Memory B cell (primary cell): ENCODE results near the gene FAM156B.
A peak's percentile ranks its signal among the peaks of the same experiment; 100 is the strongest.
"Not testable (repeated sequence)": the region's sequence is repeated elsewhere in the genome, so short reads cannot be mapped to it uniquely, and the experiment has no call there.

Source experiments
- ATAC-seq: fragments of 150-1000 bp; cut with Tn5 transposase; 2 replicates; pipeline ENCODE4 v1.10.0; 2021; ENCODE audit warnings: low read depth, mild to moderate bottlenecking, moderate library complexity
- DNase-seq, 2 donors: peaks; one replicate each; pipeline ENCODE4 v3.0.0; 2022; ENCODE audit warnings: low spot score in 2 of 2
- H3K27ac Mint-ChIP-seq: one replicate; pipeline ENCODE4 v1.8.0; 2022; ENCODE audit warnings: mild to moderate bottlenecking, moderate library complexity, mixed read lengths
- H3K27me3 Mint-ChIP-seq: one replicate; pipeline ENCODE4 v1.8.0; 2022; ENCODE audit warnings: mixed read lengths
- H3K36me3 Mint-ChIP-seq: one replicate; pipeline ENCODE4 v1.8.0; 2022; ENCODE audit warnings: mild to moderate bottlenecking, mixed read lengths
- H3K4me1 Mint-ChIP-seq: one replicate; pipeline ENCODE4 v1.8.0; 2022; ENCODE audit warnings: mixed read lengths
- H3K4me3 Mint-ChIP-seq: one replicate; pipeline ENCODE4 v1.8.0; 2022; ENCODE audit warnings: mild to moderate bottlenecking, moderate library complexity, mixed read lengths
- H3K9me3 Mint-ChIP-seq: one replicate; pipeline ENCODE4 v1.8.0; 2022; ENCODE audit warnings: mixed read lengths

The FAM156B gene

DNA sequence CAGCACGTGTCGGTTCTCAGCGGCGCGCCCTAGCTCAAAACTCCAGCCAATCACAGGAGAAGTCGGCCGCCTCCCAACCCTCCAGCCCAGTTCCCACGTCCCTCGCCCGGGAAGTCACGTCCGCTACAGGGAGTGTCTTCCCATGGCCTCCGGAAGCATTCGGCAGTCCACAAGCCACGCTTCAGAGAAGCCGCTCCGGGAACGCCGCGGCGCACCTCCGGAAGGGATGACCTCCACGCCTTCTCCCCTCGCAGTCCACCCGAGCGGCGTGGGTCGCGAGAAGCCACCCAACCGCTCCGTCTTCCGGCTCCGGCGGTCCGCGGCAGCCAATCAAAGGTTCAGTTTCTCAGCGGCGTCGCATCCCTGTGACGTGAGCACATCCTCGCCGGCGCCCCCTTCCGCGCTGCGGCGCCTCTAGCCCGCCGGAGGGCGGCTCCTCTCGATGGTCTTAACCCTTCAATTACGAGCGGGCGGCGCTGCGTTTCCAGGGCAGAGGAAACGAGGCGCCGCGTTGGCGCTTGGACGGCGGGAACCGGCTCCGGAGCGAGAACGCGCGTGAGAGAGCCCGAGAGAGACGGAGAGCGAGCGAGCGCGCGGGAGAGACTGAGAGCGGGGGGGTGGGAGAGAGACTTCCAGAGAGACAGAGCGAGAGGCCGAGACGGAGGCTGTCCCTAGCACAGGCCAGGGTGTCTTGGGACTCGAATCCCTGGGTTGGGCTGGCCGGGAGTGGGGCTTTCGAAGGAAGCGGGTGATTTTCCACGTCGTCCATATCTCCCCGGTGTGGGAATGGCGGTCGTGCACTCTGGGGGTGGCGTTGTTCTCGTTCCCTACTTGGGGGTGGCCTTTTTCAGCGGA is at the start of gene FAM156B:
FAM156B (plus strand) TSS at position 476 of the 855 bp plus-strand sequence. CDS start 9,896 bp downstream, outside the sequence.
- DNase-seq, H3K9me3 Mint-ChIP-seq, H3K4me3 Mint-ChIP-seq, H3K36me3 Mint-ChIP-seq, H3K27me3 Mint-ChIP-seq, H3K4me1 Mint-ChIP-seq, H3K27ac Mint-ChIP-seq: not testable (repeated sequence)
- ATAC-seq: peak; percentile 88

- peaks cover 9% of the 10 kb centered on the region for H3K27me3 Mint-ChIP-seq
- no peak overlapping the region for H3K27ac Mint-ChIP-seq
- no peak overlapping the region for H3K4me3 Mint-ChIP-seq
- DNase-seq (no peak), ATAC-seq (no peak)
- no peaks in the 10 kb centered on the region for H3K36me3 Mint-ChIP-seq
- H3K9me3 Mint-ChIP-seq: no peaks in the 10 kb centered on the region
- peaks cover 7% of the 10 kb centered on the region for H3K4me1 Mint-ChIP-seq
These were observed 44.8 kb upstream of the FAM156B start for GRCh38 chrX:52852110-52852860.

- ATAC-seq, H3K36me3 Mint-ChIP-seq, H3K4me1 Mint-ChIP-seq, H3K9me3 Mint-ChIP-seq, H3K27me3 Mint-ChIP-seq, H3K4me3 Mint-ChIP-seq, DNase-seq, H3K27ac Mint-ChIP-seq: not testable (repeated sequence)
These were observed 40.1 kb upstream of the FAM156B start for GRCh38 chrX:52856991-52857525.

- H3K4me3 Mint-ChIP-seq: no peak overlapping the region
- no peaks in the 10 kb centered on the region for H3K4me1 Mint-ChIP-seq
- ATAC-seq (no peak), DNase-seq (no peak)
- no peaks in the 10 kb centered on the region for H3K9me3 Mint-ChIP-seq
- peaks cover 3% of the 10 kb centered on the region for H3K27me3 Mint-ChIP-seq
- no peaks in the 10 kb centered on the region for H3K36me3 Mint-ChIP-seq
- no peak overlapping the region for H3K27ac Mint-ChIP-seq
These were observed 31.7 kb upstream of the FAM156B start for GRCh38 chrX:52865343-52865998.

- DNase-seq (no peak), ATAC-seq (no peak)
- Mint-ChIP-seq H3K4me1 (no peaks in the 10 kb centered on the region), H3K27ac (no peak within 1 kb of the TSS), H3K27me3 (peaks cover 3% of the 10 kb centered on the region), H3K36me3 (no peaks in the 10 kb centered on the region), H3K4me3 (no peak within 1 kb of the TSS), H3K9me3 (no peaks in the 10 kb centered on the region)
These were observed 29.4 kb upstream of the FAM156B start, which contains the start of gene XAGE3 for GRCh38 chrX:52867610-52868348. Gene XAGE3 (minus strand): TSS chrX:52868083. CDS start chrX:52867133, 950 bp downstream.

DNA sequence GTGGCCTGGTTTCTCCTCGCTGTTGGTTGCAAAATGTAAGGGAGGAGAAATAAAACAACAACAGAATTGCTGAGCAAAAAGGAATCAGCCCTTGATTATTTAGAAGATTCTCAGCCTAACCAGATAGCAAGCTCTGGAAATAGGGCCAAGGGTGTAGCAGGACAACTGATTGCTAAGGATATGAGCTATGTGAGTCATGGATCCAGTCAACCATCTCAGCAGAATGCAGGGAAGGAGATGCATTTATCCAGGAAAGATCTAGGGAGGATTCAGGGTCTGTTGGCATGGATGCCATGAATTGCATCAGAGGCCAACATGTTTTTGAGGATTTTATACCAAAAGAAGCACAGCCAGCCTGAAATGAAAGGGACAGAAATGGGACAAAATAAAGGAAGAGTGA is 27.1 kb upstream of the FAM156B start:
- no peaks in the 10 kb centered on the region for H3K36me3 Mint-ChIP-seq
- no peaks in the 10 kb centered on the region for H3K9me3 Mint-ChIP-seq
- no peak overlapping the region for H3K27ac Mint-ChIP-seq
- no peak overlapping the region for H3K4me3 Mint-ChIP-seq
- no peaks in the 10 kb centered on the region for H3K4me1 Mint-ChIP-seq
- no peak for DNase-seq
- no peak for ATAC-seq
- H3K27me3 Mint-ChIP-seq: peaks cover 5% of the 10 kb centered on the region

- H3K4me1 Mint-ChIP-seq, H3K9me3 Mint-ChIP-seq, H3K4me3 Mint-ChIP-seq, DNase-seq, H3K27me3 Mint-ChIP-seq, H3K36me3 Mint-ChIP-seq, H3K27ac Mint-ChIP-seq, ATAC-seq: not testable (repeated sequence)
These were observed 23.3 kb upstream of the FAM156B start for GRCh38 chrX:52873825-52874224.

GRCh38 chrX:52874661-52875060 is 22.5 kb upstream of the FAM156B start:
- DNase-seq (no peak), ATAC-seq (no peak)
- Mint-ChIP-seq H3K4me3 (no peak overlapping the region), H3K27ac (no peak overlapping the region), H3K27me3 (peaks cover 8% of the 10 kb centered on the region), H3K9me3 (no peaks in the 10 kb centered on the region), H3K4me1 (no peaks in the 10 kb centered on the region), H3K36me3 (no peaks in the 10 kb centered on the region)

DNA sequence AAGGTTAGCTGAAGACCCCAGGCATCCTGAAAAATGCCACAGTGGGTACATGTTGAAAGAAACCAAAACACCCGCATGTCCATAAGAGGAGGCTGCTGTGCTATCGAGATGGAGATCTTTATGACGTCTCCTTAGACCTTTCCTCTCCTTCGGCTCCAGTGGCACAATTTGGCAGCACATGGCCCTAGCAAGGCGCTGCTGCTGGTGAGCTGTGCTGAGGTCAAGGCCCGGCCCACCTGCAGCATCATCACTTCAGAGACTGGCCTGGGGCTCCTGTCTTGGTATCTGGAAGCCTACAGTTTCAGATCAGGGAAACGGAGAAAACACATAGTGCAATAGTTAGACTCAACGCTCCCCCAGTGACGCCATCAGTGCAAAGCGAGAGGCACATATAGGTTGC is 21.7 kb upstream of the FAM156B start:
- not testable (repeated sequence) for H3K4me3 Mint-ChIP-seq, H3K9me3 Mint-ChIP-seq, H3K27me3 Mint-ChIP-seq, H3K36me3 Mint-ChIP-seq, DNase-seq, H3K4me1 Mint-ChIP-seq, H3K27ac Mint-ChIP-seq, ATAC-seq

DNA sequence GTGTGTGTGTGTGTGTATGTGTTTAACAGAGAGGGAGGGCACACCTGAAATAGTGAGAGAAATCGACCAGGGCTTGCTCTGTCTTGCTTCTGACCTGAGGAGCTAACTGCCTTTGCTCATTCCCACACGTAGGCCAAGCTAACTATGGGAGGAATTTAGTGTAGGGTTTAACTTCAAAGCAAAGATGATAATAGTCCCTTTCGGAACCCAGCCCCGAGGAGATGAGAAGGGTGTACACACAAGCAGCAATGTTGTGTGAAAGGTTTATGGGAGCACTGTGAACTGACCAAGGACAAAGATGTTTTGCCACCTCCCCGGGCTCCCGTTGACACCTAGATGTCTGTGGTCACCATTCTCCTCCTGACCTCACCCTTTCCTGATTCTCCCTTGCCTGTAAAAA is 20.7 kb upstream of the FAM156B start:
- ATAC-seq: not testable (repeated sequence)

DNA sequence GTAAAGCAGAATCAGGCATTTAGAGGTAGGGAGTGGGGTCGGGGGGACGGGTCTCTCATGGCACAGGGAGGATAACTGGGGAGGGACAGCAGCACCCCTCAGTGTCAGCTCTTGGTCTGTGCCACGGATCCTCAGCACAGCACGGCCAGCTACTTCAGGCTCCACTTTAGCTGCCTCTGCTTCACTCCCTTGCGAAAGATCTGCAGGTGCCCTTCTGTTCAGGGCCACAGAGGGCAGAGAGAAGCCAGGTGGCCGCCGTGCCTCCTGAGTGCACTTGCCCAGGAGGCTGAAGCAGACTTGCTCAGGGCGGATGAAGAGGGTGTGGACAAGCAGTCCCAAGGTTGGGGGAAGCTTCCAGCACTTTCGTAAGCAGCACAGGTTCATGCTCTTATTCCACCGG is 9.7 kb upstream of the FAM156B start:
- H3K27me3 Mint-ChIP-seq, H3K27ac Mint-ChIP-seq, H3K36me3 Mint-ChIP-seq, ATAC-seq, H3K9me3 Mint-ChIP-seq, H3K4me1 Mint-ChIP-seq, DNase-seq, H3K4me3 Mint-ChIP-seq: not testable (repeated sequence)

More for the DNA sequence above, 20.7 kb upstream of the FAM156B start:
- not testable (repeated sequence) for H3K4me3 Mint-ChIP-seq, DNase-seq, H3K9me3 Mint-ChIP-seq, H3K36me3 Mint-ChIP-seq, H3K4me1 Mint-ChIP-seq, H3K27me3 Mint-ChIP-seq, H3K27ac Mint-ChIP-seq

- not testable (repeated sequence) for DNase-seq, H3K27ac Mint-ChIP-seq, H3K9me3 Mint-ChIP-seq, H3K4me3 Mint-ChIP-seq, H3K36me3 Mint-ChIP-seq, ATAC-seq, H3K4me1 Mint-ChIP-seq, H3K27me3 Mint-ChIP-seq
These were observed 9.0 kb upstream of the FAM156B start for GRCh38 chrX:52888090-52888489.

- not testable (repeated sequence) for H3K36me3 Mint-ChIP-seq, H3K9me3 Mint-ChIP-seq, H3K27ac Mint-ChIP-seq, H3K4me3 Mint-ChIP-seq, H3K4me1 Mint-ChIP-seq, H3K27me3 Mint-ChIP-seq, DNase-seq
- peak; percentile 22 for ATAC-seq
These were observed 692 bp upstream of the FAM156B start for GRCh38 chrX:52896438-52896837.
